NCI-H345 (cell line): ENCODE data around the gene PYGB.

Experiments used
- DNase-seq: peaks from one replicate; lab custom pipeline; 2025; lab: John Stamatoyannopoulos, UW

The PYGB gene

GRCh38 chr20:25247956-25248785 lies at the start of gene PYGB:
TSS of gene PYGB (plus strand) at chr20:25248085. CDS start at chr20:25248179, 94 bp downstream.
- DNase-seq, result peak; percentile 84

GRCh38 chr20:25198663-25199383 lies 49.1 kb upstream of the PYGB start:
- DNase-seq, result no peak

- DNase-seq, result no peak
These were observed 48.2 kb upstream of the PYGB start for GRCh38 chr20:25199473-25200260.

- DNase-seq, result no peak
These were observed 44.8 kb upstream of the PYGB start for GRCh38 chr20:25203089-25203488.

GRCh38 chr20:25203871-25204320 lies 44.0 kb upstream of the PYGB start:
- no peak for DNase-seq

- DNase-seq, result no peak
These were observed 43.2 kb upstream of the PYGB start for GRCh38 chr20:25204550-25205276.

- DNase-seq, result no peak
These were observed 42.4 kb upstream of the PYGB start for GRCh38 chr20:25205277-25206062.

- DNase-seq, result no peak
These were observed 41.9 kb upstream of the PYGB start for GRCh38 chr20:25206063-25206403.

GRCh38 chr20:25206548-25206947 lies 41.3 kb upstream of the PYGB start:
- DNase-seq, result no peak

- DNase-seq, result no peak
These were observed 40.5 kb upstream of the PYGB start for GRCh38 chr20:25207149-25207959.

- no peak for DNase-seq
These were observed 39.8 kb upstream of the PYGB start for GRCh38 chr20:25207960-25208534.

- no peak for DNase-seq
These were observed 38.5 kb upstream of the PYGB start for GRCh38 chr20:25209400-25209799.

GRCh38 chr20:25209911-25210310 lies 38.0 kb upstream of the PYGB start:
- no peak for DNase-seq

GRCh38 chr20:25211273-25211672 lies 36.6 kb upstream of the PYGB start:
- DNase-seq, result no peak

- no peak for DNase-seq
These were observed 35.6 kb upstream of the PYGB start for GRCh38 chr20:25212242-25212641.

GRCh38 chr20:25213566-25214425 lies 34.1 kb upstream of the PYGB start:
- no peak for DNase-seq

GRCh38 chr20:25214426-25214790 lies 33.5 kb upstream of the PYGB start:
- DNase-seq, result no peak

- no peak for DNase-seq
These were observed 33.1 kb upstream of the PYGB start for GRCh38 chr20:25214819-25215218.

- no peak for DNase-seq
These were observed 32.4 kb upstream of the PYGB start for GRCh38 chr20:25215521-25215920.
